ENCODE measurements around the gene AVEN.

- TF ChIP-seq CTBP1 (IDR thresholded peaks at IDR 0.05; ENCODE audit: borderline replicate concordance) (no peak), FOXK2 (IDR thresholded peaks at IDR 0.05) (no peak), SP1 (IDR thresholded peaks at IDR 0.05) (no peak)
Observed at GRCh38 chr15:33985287-33985686, 53.7 kb downstream of the AVEN start.
